Hepatocyte (in vitro differentiated cells): Measurements from ENCODE around the gene CCIN. TPM values are rescaled to one million over a fixed set of nuclear protein-coding genes. Genes with fewer than 3 reads are reported as not detected.

ENCODE experiments used
- DNase-seq: peaks from one replicate; pipeline ENCODE4 v3.0.0-alpha.2; 2016; ENCODE audit warnings: low spot score
- H2AFZ ChIP-seq: fragments of 200-600 bp; sonication (generic); 2 replicates; pipeline ENCODE4 v1.6.0; 2016; ENCODE audit warnings: antibody characterized with exemption, mild to moderate bottlenecking
- H3K27ac ChIP-seq: fragments of 200-600 bp; sonication (generic); 2 replicates; pipeline ENCODE4 v1.5.1; 2016; ENCODE audit warnings: mild to moderate bottlenecking
- H3K27me3 ChIP-seq: fragments of 200-600 bp; sonication (generic); 2 replicates; pipeline ENCODE4 v1.6.1; 2016
- H3K36me3 ChIP-seq: fragments of 200-600 bp; sonication (generic); replicated peaks from 2 replicates; pipeline ENCODE4 v1.5.1; 2016; ENCODE audit warnings: low read depth; ENCODE audit not compliant: insufficient read depth
- H3K4me1 ChIP-seq: fragments of 200-600 bp; sonication (generic); 2 replicates; pipeline ENCODE4 v1.5.1; 2016; ENCODE audit warnings: mild to moderate bottlenecking, moderate library complexity; ENCODE audit not compliant: insufficient read depth
- H3K4me2 ChIP-seq: fragments of 200-600 bp; sonication (generic); 2 replicates; pipeline ENCODE4 v1.6.0; 2016
- H3K4me3 ChIP-seq: fragments of 200-600 bp; sonication (generic); 2 replicates; pipeline ENCODE4 v1.5.1; 2016; ENCODE audit warnings: mild to moderate bottlenecking
- H3K79me2 ChIP-seq: fragments of 200-600 bp; sonication (generic); 2 replicates; pipeline ENCODE4 v1.6.0; 2017; ENCODE audit warnings: mild to moderate bottlenecking
- H3K9me2 ChIP-seq: fragments of 200-600 bp; sonication (generic); replicated peaks from 2 replicates; pipeline ENCODE4 v1.6.0; 2017; ENCODE audit warnings: mild to moderate bottlenecking; ENCODE audit not compliant: insufficient read depth
- H3K9me3 ChIP-seq: fragments of 200-600 bp; sonication (generic); 2 replicates; pipeline ENCODE4 v1.5.1; 2016; ENCODE audit warnings: low read depth, mild to moderate bottlenecking
- H4K20me1 ChIP-seq: fragments of 200-600 bp; sonication (generic); 2 replicates; pipeline ENCODE4 v1.6.0; 2016; ENCODE audit warnings: mild to moderate bottlenecking; ENCODE audit not compliant: insufficient read depth, poor library complexity, severe bottlenecking
- CTCF ChIP-seq: fragments of 200-600 bp; sonication (generic); IDR thresholded peaks from 2 replicates; pipeline ENCODE4 v1.5.1; 2016; ENCODE audit warnings: antibody characterized with exemption, mild to moderate bottlenecking; ENCODE audit not compliant: poor library complexity
- EZH2 ChIP-seq: fragments of 200-600 bp; sonication (generic); IDR thresholded peaks from 2 replicates; pipeline ENCODE4 v1.6.1; 2016; ENCODE audit warnings: antibody characterized with exemption, mild to moderate bottlenecking, borderline replicate concordance
- EZH2phosphoT487 ChIP-seq: fragments of 200-600 bp; sonication (generic); IDR thresholded peaks from one replicate; pipeline ENCODE4 v1.6.1; 2018; ENCODE audit warnings: antibody characterized with exemption, mild to moderate bottlenecking, low read depth, moderate library complexity; ENCODE audit not compliant: unreplicated experiment, severe bottlenecking
- WGBS: methylation state at CpG from one replicate; pipeline ENCODE4 v1.1.6; 2016; ENCODE audit warnings: low lambda C conversion rate; ENCODE audit errors: missing lambda C conversion rate; 5-methylcytosine and 5-hydroxymethylcytosine counted together
- polyA plus RNA-seq: library from polyadenylated mRNA; unstranded; fragments of >200 nt; fragmentation: Nextera tagmentation; extraction: Ambion mirVana; gene quantifications from 2 replicates; pipeline ENCODE4 v1.2.1, GENCODE V29; 2016
- total RNA-seq: library from RNA; depleted of rRNA; stranded (reverse); fragments of >200 nt; gene quantifications from 2 replicates; pipeline ENCODE4 v1.2.3, GENCODE V29; 2014

Gene CCIN
- total and polyA plus RNA-seq, 2 experiments from 2014 or later = not detected

GRCh38 chr9:36208521-36209253 lies 39.5 kb downstream of the CCIN start:
- WGBS = 84% methylated on average over 10 of the region's 10 CpGs
- no peak overlapping the region for H3K4me2 ChIP-seq

GRCh38 chr9:36210722-36211121 lies 41.5 kb downstream of the CCIN start:
- Histone ChIP-seq H3K79me2 (peaks cover 55% of the 10 kb centered on the region), H3K36me3 (no peaks in the 10 kb centered on the region), H3K27me3 (no peaks in the 10 kb centered on the region), H3K4me3 (no peak overlapping the region), H3K4me1 (peaks cover 7% of the 10 kb centered on the region), H2AFZ (no peak overlapping the region), H4K20me1 (peaks cover 74% of the 10 kb centered on the region), H3K9me3 (no peaks in the 10 kb centered on the region), H3K27ac (no peak overlapping the region), H3K9me2 (no peaks in the 10 kb centered on the region), H3K4me2 (no peak overlapping the region)
- TF ChIP-seq EZH2 (no peak), EZH2phosphoT487 (no peak), CTCF (no peak)
- WGBS = 94% methylated on average over 8 of the region's 8 CpGs
- DNase-seq = no peak

More at GRCh38 chr9:36208521-36209253, 39.5 kb downstream of the CCIN start:
- no peaks in the 10 kb centered on the region for H3K9me2 ChIP-seq
- H4K20me1 ChIP-seq = peaks cover 74% of the 10 kb centered on the region
- peak overlapping the region; percentile 7 for H3K27ac ChIP-seq
- peaks cover 70% of the 10 kb centered on the region for H3K79me2 ChIP-seq
- H2AFZ ChIP-seq = no peak overlapping the region
- no peak for DNase-seq
- no peak overlapping the region for H3K4me3 ChIP-seq
- TF ChIP-seq EZH2phosphoT487 (no peak), EZH2 (no peak)
- peaks cover 7% of the 10 kb centered on the region for H3K4me1 ChIP-seq
- no peaks in the 10 kb centered on the region for H3K9me3 ChIP-seq
- no peaks in the 10 kb centered on the region for H3K27me3 ChIP-seq
- no peaks in the 10 kb centered on the region for H3K36me3 ChIP-seq

- peaks cover 47% of the 10 kb centered on the region for H3K79me2 ChIP-seq
- H3K36me3 ChIP-seq = no peaks in the 10 kb centered on the region
- H3K27ac ChIP-seq = no peak overlapping the region
- H3K9me3 ChIP-seq = no peaks in the 10 kb centered on the region
- H3K9me2 ChIP-seq = no peaks in the 10 kb centered on the region
- no peaks in the 10 kb centered on the region for H3K27me3 ChIP-seq
- TF ChIP-seq EZH2 (no peak), CTCF (no peak), EZH2phosphoT487 (no peak)
- 91% methylated on average over 7 of the region's 7 CpGs for WGBS
- H2AFZ ChIP-seq = no peak overlapping the region
- no peak overlapping the region for H3K4me3 ChIP-seq
- no peak overlapping the region for H3K4me2 ChIP-seq
- no peak for DNase-seq
- H4K20me1 ChIP-seq = peaks cover 67% of the 10 kb centered on the region
- H3K4me1 ChIP-seq = peaks cover 7% of the 10 kb centered on the region
Measured at GRCh38 chr9:36211510-36211909, 42.3 kb downstream of the CCIN start.

- H3K79me2 ChIP-seq = peaks cover 34% of the 10 kb centered on the region
- H3K27ac ChIP-seq = no peak overlapping the region
- no peaks in the 10 kb centered on the region for H3K9me2 ChIP-seq
- no peak for DNase-seq
- no peak overlapping the region for H2AFZ ChIP-seq
- H3K4me3 ChIP-seq = no peak overlapping the region
- no peaks in the 10 kb centered on the region for H3K4me1 ChIP-seq
- WGBS = 88% methylated on average over 4 of the region's 4 CpGs
- no peak for TF ChIP-seq EZH2
- TF ChIP-seq EZH2phosphoT487 = no peak
- no peak for TF ChIP-seq CTCF
- no peak overlapping the region for H3K4me2 ChIP-seq
- peaks cover 48% of the 10 kb centered on the region for H4K20me1 ChIP-seq
- no peaks in the 10 kb centered on the region for H3K9me3 ChIP-seq
- no peaks in the 10 kb centered on the region for H3K36me3 ChIP-seq
- H3K27me3 ChIP-seq = no peaks in the 10 kb centered on the region
Measured at GRCh38 chr9:36213387-36213786, 44.2 kb downstream of the CCIN start.
